Activated CD8-positive, alpha-beta memory T cell treated with anti-CD3 and anti-CD28 coated beads for 1 hour (primary cell): ENCODE measurements around the gene RHOJ.
"Not testable (repeated sequence)": the region's sequence is repeated elsewhere in the genome, so short reads cannot be mapped to it uniquely, and the experiment has no call there.

Source experiments
- DNase-seq, 2 donors: peaks; one replicate each; pipeline ENCODE4 v3.0.0-alpha.2; 2020; ENCODE audit warnings: low read depth in 1 of 2; ENCODE audit errors: extremely low read depth in 1 of 2

RHOJ gene

GRCh38 chr14:63266106-63266505 is 61.9 kb downstream of the RHOJ start:
- DNase-seq: no peak

GRCh38 chr14:63267171-63267570 is 62.9 kb downstream of the RHOJ start:
- DNase-seq: no peak

GRCh38 chr14:63268771-63269170 is 64.5 kb downstream of the RHOJ start:
- DNase-seq: no peak

DNA sequence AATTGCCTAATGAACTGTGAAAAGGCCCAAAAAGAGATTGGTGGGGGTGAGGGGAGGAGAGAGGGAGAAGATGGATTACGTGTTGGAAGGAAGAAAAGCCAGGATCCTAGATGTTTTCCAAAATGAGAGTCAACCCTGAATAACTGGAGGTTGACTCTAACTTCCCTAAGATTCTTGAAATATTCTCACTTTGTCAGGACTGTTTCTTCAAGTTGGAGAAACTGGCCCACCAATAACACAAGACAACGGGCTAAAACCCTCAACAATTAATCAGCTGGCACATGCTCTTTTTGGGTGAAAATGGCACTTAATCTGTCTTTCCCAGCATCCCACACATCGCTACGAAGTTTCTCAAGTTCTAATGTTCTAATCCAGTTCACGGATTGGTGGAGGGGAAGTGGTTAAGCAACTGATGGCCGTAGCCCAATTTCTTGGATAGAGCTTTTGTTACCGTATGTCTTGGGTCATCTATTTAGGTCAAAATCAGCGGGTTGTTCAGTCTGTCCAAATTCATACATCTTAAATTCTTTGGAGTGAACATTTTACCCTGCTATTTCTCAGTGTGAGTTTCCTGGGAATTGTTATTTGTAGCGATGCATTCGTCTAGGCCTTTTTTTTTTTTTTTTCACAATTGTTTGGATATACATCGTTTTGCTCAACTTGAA is 65.5 kb downstream of the RHOJ start:
- DNase-seq: no peak

DNA sequence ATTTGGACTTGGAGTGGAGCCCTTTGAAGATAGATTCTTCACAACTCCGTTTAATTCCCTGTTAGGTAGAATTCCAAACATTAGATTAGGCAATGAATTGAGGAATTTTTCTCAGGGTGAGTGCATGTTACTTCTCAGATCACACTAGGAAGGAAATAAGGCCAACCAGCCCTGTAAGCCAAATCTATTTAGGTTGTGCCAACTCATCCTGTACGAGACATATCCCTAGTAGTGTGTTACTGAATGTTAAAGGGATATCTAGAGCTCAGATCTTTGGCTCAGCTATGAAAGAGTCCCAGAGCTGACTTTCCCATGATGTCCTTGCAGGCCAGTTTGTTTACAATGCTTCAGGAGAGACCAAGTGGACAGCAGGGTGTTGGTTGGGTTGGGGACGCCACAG is 68.9 kb downstream of the RHOJ start:
- DNase-seq: no peak

- no peak for DNase-seq
These were observed 69.7 kb downstream of the RHOJ start for GRCh38 chr14:63273717-63274655.

DNA sequence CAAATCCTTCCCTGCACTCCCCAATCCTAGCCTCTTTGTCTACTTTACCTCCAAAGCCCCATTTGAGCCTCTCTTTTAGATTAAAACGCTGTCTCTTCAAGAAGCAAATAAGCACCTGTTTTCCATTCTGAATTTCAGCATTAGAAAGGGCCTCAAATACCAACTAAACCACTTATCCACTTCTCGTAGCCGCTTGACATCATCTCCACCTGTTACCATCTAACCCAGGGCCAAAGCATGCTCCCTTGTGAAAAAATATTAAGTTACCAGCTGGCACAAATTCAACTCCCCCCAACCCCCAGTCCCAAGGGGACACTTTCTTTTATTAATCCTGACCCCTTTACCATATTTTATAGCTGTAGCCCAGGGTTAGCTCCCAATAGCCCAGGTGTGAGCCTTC is 71.4 kb downstream of the RHOJ start:
- DNase-seq: no peak

DNA sequence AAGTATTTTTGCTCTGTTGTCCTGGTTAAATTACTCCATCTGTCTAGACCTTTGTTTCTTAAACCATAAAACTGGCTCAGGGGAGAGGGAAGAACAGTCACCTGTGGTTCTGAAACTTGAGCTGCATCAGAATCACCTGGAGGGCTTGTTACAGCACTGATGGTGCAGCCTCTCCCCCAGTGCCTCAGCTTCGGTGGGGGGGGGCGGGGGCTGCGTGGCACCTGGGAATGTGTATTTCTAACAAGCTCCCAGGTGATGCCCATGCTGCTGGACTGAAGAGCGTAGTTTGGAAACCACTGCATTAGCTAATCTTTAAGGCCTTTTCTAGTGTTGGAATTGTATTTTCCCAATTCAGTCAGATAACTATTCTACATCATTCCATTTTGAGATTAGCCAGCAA is 71.8 kb downstream of the RHOJ start:
- no peak for DNase-seq

DNA sequence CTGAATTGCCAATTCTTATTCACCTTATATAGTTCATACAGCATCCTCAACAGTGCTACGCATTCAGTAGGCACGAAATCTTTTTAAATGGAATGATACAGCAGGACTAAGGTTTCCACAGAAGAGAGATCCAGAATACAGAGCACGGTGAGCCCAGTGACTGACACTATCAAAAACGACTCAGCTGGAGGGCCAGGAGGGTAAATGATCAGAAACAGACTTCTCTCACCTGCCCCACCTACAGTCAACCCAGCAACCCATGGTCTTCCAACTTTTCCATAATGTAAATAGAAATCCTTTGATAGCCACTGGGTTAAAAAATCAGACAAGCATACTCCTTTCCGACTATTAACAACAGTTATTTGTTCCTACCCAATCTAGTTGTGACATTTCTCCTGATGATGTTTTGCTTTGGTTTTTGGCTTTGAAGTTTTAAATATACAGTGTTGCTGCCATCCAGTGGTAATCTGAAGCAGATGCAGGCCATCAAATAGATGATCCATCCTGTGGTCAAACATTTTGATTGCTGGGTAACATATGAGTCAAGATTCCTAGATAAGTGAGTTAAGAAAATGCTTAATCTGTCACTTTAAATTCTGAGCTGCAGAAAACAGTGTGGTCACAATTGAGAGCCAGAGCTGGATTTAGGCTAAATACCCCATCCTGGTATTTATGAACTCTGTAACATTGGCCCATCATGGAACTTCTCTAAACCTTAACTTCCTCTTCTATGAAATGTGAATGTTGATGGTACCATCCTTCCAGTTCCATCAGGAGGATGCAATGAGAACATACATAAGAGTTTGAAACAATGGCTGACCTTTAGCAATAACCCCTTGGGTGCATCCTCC is 72.5 kb downstream of the RHOJ start:
- no peak for DNase-seq

DNA sequence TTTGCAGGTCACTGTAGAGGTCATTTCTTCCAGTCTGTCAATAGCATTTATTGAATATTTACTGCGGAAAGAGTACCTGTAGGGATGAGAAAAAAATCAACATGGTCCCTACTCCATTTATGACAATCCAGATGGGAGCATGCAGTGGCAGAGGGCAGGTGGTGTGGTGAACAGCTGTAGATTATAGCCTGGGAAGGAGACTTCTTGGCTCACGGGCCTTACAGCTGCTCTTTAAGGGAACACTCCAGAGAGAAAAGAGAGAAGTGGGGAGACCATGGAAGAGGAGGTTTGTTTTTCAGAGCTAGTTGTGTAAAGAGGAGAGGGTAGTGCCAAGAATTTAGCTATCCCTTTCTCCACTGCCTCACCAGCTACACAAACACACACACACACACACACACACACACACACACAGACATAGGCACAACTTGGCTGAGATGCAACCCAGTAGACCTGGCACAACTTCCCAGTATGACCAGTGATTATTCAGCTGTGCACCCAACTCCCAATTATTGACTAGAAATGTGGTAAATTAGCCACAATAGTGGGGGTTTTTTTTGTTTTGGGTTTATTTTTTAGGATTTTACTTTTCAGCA is 73.4 kb downstream of the RHOJ start:
- no peak for DNase-seq

DNA sequence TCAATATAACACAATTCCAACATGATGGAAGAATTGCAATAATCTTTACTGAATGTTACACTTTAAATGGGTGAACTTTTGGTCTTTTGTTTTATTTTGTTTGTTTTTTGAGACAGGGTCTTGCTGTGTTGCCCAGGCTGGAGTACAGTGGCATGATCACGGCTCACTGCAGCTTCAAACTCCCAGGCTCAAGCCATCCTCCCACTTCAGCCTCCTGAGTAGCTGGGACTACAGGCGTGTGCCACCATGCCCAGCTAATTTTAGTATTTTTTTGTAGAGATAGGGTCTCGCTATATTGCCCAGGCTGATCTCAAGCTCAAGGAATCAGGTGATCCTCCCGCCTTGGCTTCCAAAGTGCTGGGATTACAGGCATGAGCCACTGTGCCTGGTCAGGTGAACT is 75.7 kb downstream of the RHOJ start:
- DNase-seq: not testable (repeated sequence)

DNA sequence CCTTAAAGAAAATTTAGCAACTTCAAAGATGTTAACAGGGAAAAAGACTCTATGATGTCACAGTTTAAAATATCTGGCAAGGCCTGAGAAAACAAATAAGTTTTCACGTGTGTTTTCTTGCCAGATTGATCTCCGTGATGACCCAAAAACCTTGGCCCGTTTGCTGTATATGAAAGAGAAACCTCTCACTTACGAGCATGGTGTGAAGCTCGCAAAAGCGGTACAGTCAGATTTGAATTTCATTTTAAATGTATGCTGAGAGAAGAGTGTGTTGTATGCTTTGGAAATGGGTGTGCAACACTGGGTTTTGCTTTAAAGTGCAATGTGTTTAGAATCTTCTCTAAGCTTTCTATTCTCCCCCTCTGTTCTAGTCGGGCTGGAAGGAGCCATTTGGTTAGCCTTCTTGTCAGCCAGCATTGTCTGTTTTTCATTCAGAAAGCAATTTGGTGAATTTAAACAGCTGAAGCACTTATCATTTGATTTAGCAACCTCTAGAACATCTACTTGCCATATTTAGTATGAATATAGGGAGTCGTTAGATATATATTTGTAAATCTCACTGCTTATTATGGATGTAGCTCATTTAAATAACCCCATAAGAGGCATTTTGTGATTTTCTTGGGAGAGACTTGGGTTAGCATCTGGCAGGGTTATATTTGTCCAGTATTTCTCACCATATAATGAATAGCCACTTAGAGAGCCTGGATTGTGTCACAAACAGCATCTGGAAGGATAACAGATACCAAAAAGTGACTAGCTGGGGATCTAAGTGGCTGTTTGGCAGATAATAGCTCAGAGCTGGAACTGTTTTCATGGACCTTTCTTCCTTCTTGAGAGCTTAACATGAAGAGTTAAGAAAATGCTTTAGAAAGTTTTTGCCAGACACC is 79.0 kb downstream of the RHOJ start:
- no peak for DNase-seq

DNA sequence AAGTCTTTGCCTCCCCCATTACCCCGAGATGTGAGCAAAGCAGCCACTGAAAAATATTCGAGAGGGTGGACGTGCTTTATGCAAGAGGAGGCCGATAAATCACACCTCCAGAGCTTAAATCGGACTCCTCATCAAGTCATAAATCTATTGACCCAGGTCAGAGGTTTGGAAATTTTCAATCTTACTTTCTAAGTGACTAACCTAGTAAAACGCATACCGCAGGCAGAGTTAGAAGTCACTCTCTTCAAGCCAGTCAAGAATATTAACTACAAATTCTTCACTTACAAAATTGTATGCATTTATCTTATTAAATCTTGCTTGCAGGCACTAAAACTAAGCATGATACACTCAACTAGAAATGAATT is 79.6 kb downstream of the RHOJ start:
- no peak for DNase-seq

DNA sequence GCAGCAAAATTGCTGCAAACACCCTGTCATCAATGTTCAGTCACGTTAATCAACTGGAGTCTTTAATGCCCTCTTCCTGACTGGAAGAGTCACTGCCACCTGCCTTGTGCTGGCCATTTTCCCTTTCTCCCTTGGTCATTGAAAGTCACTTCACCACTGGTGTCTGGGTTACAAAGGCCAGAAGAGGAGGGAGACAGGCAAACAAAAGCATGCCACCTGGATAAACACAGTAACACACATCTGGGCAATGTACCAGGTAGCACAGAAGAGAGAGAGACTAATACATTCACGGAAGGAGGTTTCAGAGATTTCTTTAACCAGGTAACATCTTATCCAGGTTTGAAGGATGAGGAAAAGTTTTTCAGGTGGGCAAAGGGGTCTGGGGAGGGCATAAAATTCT is 81.8 kb downstream of the RHOJ start:
- DNase-seq: no peak

DNA sequence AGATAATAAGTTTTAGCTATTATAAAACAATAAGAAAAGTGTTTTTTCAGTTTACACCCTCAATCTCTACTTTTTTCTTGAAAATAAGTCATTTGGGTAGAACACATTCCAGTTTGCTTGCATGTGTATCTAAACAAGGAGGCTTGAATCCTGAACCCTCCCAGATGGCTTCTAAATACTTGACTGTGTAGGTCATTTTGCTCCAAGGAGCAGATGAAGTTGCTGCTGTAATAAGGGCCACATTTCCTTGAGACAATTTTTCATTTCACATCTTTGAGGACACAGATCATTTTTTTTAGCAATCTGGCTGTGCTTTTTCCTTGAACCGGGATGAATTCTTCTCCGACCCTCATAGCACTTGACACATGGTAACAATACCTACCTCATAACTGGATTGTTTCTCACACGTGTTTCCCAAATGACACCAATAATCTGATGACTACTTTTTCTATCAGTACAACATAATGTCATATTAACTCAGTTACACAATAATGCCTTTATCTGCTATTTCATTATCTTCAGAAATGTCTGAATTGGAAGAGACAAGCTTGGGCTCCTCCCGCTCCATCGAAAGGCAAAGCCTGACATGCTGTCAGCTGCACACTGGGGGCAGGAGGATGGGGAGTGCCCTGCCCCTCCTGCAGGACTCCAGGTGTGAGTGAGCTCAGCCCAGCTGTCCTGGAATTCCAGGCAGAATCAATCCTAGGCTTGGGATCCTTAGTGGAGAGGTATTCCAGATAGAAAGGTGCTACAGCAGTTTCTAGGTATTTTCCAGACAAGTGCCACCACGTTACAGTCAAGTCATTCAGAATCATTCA is 83.6 kb downstream of the RHOJ start:
- DNase-seq: no peak

DNA sequence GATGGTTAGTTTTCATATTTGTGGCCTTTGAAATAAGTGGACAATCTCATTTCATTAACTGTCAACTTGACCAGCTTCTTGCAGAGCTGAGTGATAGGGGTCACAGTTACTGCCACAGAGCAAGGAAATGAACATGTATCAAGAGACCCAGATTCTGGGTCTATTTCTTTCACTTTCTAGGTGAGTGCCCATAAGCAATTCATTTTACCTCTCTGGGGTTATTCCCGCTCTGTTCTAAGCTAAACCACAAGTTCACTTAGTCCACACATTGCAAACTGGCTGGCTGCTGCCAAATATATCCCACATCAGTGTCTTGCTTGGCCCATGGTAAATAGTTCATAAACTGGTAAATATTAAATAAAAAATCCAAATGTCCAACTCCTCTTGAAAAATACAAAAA is 84.6 kb downstream of the RHOJ start:
- DNase-seq: no peak

DNA sequence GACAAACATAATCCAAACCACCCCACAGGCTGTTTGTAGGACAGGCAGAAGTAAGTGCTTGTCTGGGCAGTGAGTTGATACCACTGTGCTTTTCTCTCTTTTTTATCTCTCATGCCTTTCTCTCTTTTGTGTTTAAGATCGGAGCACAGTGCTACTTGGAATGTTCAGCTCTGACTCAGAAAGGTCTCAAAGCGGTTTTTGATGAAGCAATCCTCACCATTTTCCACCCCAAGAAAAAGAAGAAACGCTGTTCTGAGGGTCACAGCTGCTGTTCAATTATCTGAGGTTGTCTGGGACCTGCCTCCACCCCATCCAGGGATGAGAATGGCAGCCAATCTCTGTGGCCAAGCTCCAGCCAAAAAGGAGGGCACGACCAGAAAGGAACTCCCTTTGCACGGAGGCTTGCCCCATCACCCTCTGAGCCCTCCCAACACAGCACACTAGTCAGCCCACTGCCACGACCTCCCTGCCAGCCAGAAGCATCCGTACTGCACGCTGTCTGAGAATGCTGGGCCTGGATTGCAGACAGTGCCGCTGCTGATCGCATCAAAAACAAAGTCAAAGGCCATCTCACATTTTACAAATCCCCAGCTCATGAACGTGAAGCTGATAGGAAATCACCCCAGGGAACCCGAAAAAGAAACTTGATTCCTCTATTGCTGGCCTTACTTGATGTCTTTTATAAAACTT is 86.6 kb downstream of the RHOJ start:
- no peak for DNase-seq

DNA sequence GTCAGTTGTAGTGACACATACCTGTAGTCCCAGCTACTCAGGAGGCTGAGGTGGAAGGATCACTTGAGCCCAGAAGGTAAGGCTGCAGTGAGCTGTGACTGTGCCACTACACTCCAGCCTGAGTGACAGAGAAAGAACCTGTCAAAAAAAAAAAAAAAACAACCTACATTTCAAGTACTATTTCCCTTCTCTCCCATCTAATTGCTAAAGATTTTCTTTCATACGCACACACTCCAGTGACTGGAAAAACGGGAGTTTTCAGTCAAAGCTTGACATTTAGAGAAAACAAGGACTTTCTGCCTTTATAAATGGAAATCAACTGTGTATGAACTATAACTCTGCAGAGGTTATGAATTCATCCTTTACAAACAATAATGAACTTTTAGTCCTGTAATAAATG is 88.6 kb downstream of the RHOJ start:
- DNase-seq: no peak

DNA sequence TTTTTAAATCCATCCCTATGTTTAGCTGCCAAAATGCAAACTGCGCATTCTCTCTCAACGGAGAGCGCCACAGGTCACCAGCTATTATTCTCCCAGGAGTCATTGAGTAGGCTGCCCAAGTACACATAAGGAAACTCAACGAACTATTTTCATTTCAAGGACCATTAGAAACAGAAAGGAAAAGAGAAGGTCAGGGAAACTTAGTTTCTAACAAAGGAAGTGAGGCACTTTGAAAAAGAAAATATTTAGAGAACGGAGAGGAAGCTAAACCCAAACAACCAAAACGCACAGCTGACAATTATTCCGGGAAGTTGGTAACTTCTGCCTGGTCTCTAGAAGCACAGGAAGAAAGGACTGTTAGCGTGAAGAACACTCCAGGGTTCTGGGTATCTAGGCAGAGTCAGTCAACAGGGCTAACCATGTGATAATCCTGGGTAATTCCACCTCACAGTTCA is 91.0 kb downstream of the RHOJ start:
- no peak for DNase-seq
